ENCODE data around the gene SAMD11.
"Not testable (repeated sequence)": the region's sequence is repeated elsewhere in the genome, so short reads cannot be mapped to it uniquely, and the experiment has no call there.

Gene SAMD11

DNA sequence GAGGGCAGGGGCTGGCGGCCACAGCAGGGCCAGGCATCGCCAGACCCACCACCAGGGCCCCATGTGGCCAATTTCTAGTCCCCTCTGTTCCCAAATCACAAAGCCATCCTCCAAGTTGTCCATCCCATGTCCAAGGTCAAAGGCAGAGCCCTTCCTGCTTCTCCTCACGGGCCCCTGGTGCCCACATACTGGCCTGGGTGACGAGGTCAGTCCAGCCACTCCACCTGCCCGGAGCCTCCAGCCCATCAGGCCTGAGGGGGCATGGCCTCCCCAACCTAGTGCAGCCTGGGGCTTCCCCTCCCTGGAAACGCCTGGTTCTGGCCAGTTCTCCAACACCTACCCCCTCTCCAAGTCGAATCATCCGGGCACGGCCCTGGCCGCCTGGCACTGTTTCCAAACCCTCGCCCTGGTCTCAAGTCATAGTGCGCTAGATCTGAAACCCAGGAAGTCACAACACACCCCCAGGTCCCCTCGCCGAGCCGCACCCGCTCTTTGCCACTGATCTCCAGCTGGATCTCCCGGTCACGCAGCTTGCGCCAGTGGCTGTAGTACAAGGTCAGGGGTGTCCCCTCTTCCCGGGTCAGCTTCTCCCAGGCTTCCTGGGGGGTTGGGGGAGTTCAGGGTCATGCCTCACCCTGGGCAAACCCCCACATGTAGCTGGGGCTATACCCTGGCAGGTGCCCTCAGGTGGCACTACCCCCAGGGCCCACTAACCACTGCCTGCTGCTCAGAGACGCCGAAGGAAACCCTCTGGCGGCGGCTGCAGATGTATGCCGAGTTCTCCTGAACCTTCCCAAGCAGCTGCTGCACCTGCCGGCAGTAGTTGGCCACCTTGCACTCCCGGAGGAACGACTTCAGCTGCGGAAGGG lies 22.2 kb downstream of the SAMD11 start:
- DNase-seq = no peak

DNA sequence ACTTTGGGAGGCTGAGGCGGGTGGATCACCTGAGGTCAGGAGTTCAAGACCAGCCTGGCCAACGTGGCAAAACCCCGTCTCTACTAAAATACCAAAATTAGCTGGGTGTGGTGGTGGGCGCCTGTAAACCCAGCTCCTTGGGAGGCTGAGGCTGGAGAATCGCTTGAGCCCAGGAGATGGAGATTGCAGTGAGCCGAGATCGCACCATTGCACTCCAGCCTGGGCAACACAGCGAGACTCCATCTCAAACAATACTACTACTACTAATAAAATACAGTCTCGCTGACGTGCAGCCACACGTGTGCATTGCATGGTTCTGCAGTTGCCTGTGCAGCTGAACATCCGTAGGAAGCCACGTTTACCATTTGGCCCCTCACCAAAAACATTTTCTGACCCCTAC lies 23.1 kb downstream of the SAMD11 start:
- DNase-seq = not testable (repeated sequence)

DNA sequence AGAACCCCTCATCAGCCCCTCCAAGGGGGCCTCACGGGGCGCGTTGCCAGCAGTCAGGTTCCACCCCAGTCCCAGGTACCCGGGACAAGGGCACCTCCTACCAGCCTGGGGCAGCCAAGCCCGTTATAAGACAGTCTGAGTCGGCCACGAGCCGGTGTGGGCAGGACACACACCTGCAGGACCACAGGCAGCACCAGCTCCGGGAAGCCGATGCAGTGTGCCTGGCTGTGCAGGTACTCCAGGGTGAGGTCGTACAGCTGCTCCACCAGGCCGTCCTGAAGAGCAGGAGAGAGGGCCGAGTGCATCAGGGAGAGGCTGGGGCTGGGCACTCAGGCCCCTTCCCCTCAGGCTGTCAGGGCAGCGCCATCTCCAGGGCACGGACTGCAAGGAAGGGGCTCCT lies 24.2 kb downstream of the SAMD11 start:
- no peak for DNase-seq

GRCh38 chr1:950268-950667 lies 26.5 kb downstream of the SAMD11 start:
- DNase-seq = no peak

DNA sequence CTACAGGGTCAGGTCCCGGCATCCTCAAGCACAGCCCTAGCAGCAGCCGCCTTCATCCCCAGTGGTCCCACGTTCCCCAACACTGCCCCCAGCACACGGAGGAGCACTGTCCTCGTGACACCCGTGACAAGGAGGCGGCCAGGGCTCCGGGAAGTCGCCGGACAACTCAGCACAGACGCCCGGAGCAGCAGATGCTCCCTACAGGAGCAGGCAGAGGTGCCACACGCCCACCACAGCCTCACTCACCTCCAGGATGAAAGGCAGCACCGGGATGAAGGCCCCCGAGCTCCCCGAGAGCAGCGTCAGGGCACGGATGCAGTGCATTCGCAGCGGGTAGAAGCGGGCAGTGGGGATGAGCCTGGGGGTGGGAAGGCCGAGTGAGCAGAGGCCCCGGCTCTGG lies 27.2 kb downstream of the SAMD11 start:
- no peak for DNase-seq

DNA sequence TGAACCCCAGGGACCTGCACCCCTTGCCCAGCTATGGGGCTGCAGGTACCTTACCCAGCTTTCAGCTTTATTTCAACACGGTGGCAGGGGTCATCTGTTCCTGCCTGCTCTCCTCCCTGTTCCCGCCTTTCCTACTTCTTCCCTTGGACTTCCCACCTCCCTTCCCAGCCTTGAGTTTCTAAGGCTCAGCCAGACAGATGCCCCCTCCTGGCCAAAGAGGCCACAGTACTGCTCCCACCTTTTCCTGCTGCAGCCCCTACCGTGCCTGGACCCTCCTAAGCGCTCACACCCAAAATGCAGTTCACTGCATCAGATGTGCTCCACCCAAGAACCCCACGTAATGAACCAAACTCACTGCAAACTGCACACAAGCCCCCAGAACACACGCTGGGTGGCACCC lies 27.6 kb downstream of the SAMD11 start:
- no peak for DNase-seq

DNA sequence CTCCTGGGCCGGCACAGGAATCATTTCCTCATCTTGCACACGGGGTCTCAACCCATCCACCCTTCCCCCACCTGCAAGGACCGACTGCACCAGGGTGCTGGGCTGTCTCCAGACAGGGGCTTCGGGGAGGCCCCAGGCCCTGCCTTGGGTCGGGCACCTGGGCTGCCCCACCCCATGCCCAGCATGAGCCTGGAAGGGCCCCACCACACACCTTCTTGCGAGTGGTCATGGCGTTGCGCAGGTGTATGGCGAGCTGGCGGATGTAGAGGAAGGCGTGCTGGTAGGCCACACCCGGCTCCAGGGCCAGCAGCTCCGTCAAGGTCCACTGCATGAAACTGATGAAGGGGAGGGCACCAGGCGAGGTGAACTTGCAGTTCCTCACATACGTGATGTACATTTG lies 28.5 kb downstream of the SAMD11 start:
- DNase-seq = no peak

DNA sequence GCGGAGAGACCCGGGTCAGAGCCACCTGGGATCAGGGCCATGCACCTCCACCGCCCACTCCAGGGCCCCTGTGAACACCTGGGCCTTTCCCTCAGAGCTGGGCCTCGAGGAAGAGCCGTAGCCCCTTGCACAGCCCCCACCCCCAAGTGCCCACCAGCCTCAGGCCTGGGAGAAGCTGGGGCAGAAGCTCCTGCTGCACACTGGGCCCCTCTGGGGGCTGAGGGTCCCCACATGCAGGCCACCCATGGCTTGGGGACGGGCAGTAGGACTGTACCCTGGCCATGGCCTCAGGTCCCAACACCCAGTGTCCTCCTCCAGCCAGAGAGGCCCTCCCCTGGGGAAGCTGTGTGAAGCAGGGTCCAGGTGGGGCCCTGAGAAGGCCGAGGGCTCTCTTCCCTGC lies 28.9 kb downstream of the SAMD11 start:
- no peak for DNase-seq

DNA sequence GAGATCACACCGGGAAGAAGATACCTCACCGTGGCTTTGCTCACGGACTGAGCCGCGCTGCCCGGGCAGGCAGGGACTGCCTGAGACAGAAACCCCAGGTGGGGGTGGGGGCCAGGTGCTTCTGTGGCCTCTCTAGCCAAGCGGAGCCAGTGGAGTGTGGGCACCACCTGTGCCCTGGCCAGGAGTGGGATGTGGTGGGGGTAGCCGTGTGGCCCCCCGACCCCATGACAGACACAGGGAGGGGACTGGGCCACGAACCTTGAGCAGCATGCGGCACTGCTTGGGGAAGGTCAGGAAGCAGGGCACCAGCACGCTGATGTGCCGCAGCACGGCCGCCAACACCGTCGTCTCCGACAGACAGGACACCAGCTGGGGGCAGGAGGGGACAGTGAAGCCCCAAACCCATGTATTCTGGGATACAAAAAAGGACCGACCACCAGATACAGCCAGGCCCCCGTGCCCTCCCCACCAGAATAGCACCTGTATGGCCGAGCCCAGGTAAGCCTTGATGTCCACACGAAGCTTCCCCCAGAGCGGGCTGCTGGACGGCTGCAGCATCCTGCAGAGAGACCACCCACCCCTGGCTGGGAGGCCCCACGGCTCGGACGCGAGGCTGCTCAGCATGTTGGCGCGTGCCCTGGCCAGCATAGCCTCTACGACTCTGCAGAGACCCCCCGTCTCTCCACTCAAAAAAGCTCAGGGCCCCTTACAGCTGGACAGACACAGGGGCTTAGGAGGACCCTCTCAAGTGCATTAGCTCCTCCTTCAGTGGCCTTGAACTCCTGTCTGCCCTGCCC lies 30.0 kb downstream of the SAMD11 start:
- no peak for DNase-seq

GRCh38 chr1:954927-955326 lies 31.2 kb downstream of the SAMD11 start:
- DNase-seq = no peak

DNA sequence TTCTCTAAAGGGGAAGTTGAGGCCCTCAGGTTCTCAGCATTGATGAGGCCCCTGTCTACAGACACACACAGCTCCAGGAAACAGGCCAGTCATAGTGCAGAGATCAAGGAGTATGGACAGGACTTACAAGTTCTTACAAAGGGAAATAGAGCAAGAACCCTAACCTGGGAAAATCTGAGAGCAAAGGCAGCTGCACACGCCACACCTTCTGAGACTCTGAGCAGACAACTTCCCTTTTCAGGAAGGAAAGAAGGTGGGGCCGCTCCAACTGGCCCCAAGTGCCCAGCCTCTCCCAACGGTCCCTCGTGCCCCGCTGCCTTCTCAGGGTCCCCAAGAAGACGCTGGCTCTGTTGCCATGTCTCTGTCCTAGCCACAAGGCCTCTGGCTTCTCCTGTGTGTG lies 31.8 kb downstream of the SAMD11 start:
- DNase-seq = no peak

DNA sequence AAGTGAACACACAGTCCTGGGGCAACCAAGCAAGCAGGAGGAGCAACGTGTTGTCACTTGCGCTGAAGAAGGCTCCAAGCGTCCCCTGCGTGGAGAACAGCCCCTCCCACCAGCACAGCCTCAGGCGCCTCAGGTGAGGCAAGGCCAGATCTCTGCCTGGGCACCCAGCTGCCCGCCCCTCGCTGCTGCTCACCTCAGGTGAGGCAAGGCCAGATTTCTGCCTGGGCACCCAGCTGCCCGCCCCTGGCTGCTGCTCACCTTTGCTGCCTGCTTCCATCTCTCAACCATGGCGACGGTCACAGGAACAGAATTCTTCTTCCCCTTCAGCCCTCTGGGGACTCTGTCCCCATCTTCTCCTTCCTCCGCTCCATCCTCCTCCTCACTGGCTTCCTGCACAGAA lies 32.9 kb downstream of the SAMD11 start:
- DNase-seq = no peak

DNA sequence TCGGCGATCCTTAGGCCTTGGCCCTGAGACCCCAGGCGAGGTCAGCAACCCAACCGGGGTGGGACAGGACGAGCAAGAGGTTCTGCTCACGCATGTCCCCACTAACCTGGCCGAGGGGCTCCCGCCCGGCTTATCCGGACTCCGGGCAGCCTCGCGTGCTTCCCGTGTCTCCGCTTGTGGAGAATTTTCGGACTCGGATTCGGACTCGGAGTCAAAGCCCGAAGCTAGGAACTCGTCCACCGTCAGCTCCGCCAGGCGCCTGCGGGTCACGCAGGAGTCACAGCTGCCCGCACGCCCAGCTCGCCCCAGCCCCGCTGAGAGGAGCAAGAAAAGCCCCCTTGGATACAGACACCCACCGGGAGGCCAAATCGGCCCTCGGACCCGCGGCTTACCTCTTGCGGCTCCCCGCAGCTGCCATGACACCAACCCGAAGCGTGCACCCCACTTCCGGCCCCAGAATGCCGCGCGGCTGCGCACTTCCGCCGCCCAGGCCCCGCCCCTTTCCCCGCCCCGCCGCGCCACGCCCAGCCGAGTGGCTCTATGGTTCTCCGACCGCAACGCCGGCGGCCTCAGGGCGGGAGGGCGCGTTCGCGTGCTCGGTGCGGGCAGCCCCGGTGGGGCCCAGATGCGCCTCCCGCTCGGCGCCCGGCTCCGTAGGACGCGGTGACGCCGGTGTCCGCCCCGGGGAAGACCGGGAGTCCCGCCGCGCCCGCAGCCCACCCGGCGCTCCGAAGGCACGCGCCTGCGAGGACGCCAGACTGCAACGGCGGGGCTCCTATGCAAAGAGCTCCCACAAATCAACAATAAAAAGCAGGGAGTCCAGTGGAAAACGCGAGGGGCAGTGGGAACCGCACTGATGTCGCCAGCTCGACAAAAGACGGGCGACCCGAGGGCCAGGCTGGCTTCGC lies 35.4 kb downstream of the SAMD11 start, which contains the start of gene NOC2L:
Gene NOC2L, minus strand, starts transcription at position 434 of the 908 bp plus-strand sequence. Its CDS starts 16 bp downstream, at position 418.
- DNase-seq = peak; percentile 59 to 86

DNA sequence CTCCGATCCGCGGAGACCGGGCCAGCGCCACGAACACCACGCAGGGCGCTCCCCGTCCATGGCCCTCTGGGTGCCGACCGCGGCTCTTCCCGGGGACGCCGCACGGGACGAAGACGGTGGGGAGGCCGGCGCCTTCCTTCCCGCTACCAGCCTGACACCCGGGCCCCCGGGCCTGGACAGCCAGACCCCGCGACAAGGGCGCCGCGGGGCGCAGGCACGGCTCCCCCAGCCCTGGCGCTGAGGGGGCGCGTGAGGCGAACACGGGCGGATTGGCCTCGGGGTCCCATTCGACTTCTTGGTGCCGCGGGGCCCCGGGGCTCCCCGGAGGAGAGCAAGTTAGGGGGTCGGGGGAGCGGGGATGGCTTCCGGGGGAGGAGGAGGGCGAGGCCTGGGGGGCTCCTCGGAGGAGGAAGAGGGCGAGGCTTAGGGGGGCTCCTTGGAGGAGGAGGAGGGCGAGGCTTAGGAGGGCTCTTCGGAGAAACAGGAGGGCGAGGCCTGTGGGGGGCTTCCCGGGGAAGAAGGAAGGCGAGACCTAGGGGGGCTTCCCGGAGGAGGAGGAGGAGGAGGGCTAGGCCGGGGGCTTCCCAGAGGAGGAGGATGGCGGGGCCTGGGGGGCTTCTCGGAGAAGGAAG lies 36.1 kb downstream of the SAMD11 start:
- no peak for DNase-seq

GRCh38 chr1:960363-961131 lies 36.8 kb downstream of the SAMD11 start, which contains the start of gene KLHL17:
Gene KLHL17 (plus strand): TSS chr1:960584. CDS start chr1:960694, 110 bp downstream.
- DNase-seq = peak in 1 of 2 experiments; percentile 55

- DNase-seq = no peak
Observed at GRCh38 chr1:961132-961669, 37.5 kb downstream of the SAMD11 start.

GRCh38 chr1:962381-963300 lies 38.9 kb downstream of the SAMD11 start:
- no peak for DNase-seq

- DNase-seq = no peak
Observed at GRCh38 chr1:963301-963651, 39.6 kb downstream of the SAMD11 start.

- DNase-seq = no peak
Observed at GRCh38 chr1:963746-964525, 40.2 kb downstream of the SAMD11 start.
